Measurements from ENCODE around the gene ARHGAP26.

- no peak for TF ChIP-seq POLR2AphosphoS5 (IDR thresholded peaks at IDR 0.05)
- TF ChIP-seq EP300 (IDR thresholded peaks at IDR 0.05) = no peak
- TF ChIP-seq CTCF (IDR thresholded peaks at IDR 0.05) = no peak
These were observed 177.2 kb downstream of the ARHGAP26 start for GRCh38 chr5:142947427-142947709.

Data from sigmoid colon (tissue), 4 donors.